Activated CD8-positive, alpha-beta T cell treated with anti-CD3 and anti-CD28 coated beads for 36 hours (primary cell): Measurements from ENCODE around the gene L3MBTL4. TPM values are rescaled to one million over a fixed set of nuclear protein-coding genes. Genes with fewer than 3 reads are reported as not detected.

ENCODE experiments used
- ATAC-seq: fragments of 200-7000 bp; cut with Tn5 transposase; one replicate; pipeline ENCODE4 v1.10.0; 2021; ENCODE audit warnings: mild to moderate bottlenecking, moderate library complexity
- CTCF ChIA-PET: fragments of 350-600 bp; sonication (Branson Sonifier 250); formaldehyde crosslinking; loops from one replicate; lab custom pipeline; 2021; ENCODE audit warnings: antibody characterized with exemption; lab: Charles Lee
- POLR2A ChIA-PET: fragments of 350-600 bp; sonication (Branson Sonifier 250); formaldehyde crosslinking; loops from one replicate; lab custom pipeline; 2021; ENCODE audit warnings: antibody characterized with exemption; lab: Charles Lee
- DNase-seq: peaks from one replicate; pipeline ENCODE4 v3.0.0-alpha.2; 2020
- H3K27ac Mint-ChIP-seq: one replicate; pipeline ENCODE4 v1.8.0; 2021; ENCODE audit warnings: mild to moderate bottlenecking, mixed read lengths
- H3K27me3 Mint-ChIP-seq: one replicate; pipeline ENCODE4 v1.8.0; 2021; ENCODE audit warnings: mixed read lengths
- H3K36me3 Mint-ChIP-seq: one replicate; pipeline ENCODE4 v1.8.0; 2021; ENCODE audit warnings: low read depth, mixed read lengths
- H3K4me1 Mint-ChIP-seq: one replicate; pipeline ENCODE4 v1.8.0; 2021; ENCODE audit warnings: low read depth, mixed read lengths
- H3K4me3 Mint-ChIP-seq: one replicate; pipeline ENCODE4 v1.8.0; 2021; ENCODE audit warnings: mild to moderate bottlenecking, moderate library complexity, mixed read lengths
- H3K9me3 Mint-ChIP-seq: one replicate; pipeline ENCODE4 v1.8.0; 2021; ENCODE audit warnings: mixed read lengths
- CTCF ChIP-seq: fragments of 200-600 bp; IDR thresholded peaks from one replicate; pipeline ENCODE4 v1.8.0; 2022; ENCODE audit warnings: antibody characterized with exemption, mild to moderate bottlenecking
- intact Hi-C: fragments of 100-400 bp; cut with micrococcal nuclease; formaldehyde crosslinking; loops from one replicate; pipeline ENCODE4 v1.10.0; 2022
- total RNA-seq, 2 experiments: library from RNA; stranded (reverse); gene quantifications; one replicate each; pipeline ENCODE4 v1.2.3, GENCODE V29; 2021

Gene L3MBTL4
- total RNA-seq, 2 experiments from 2014 or later, result not detected

- no peak overlapping the region for H3K4me3 Mint-ChIP-seq
- DNase-seq (no peak), ATAC-seq (no peak)
- ChIA-PET CTCF (no interaction called here), POLR2A (no interaction called here)
- no peaks in the 10 kb centered on the region for H3K9me3 Mint-ChIP-seq
- H3K36me3 Mint-ChIP-seq, result no peaks in the 10 kb centered on the region
- no peak for TF ChIP-seq CTCF
- intact Hi-C loops, result no loop called here
- no peak overlapping the region for H3K27ac Mint-ChIP-seq
- H3K4me1 Mint-ChIP-seq, result no peaks in the 10 kb centered on the region
- no peaks in the 10 kb centered on the region for H3K27me3 Mint-ChIP-seq
Measured at GRCh38 chr18:6017171-6017570, 397.5 kb downstream of the L3MBTL4 start.

- DNase-seq (no peak), ATAC-seq (no peak)
- ChIA-PET CTCF (no interaction called here), POLR2A (no interaction called here)
- no peak overlapping the region for H3K27ac Mint-ChIP-seq
- no peak for TF ChIP-seq CTCF
- no peak overlapping the region for H3K4me3 Mint-ChIP-seq
- no peaks in the 10 kb centered on the region for H3K9me3 Mint-ChIP-seq
- H3K36me3 Mint-ChIP-seq, result no peaks in the 10 kb centered on the region
- intact Hi-C loops, result no loop called here
- H3K4me1 Mint-ChIP-seq, result no peaks in the 10 kb centered on the region
- no peaks in the 10 kb centered on the region for H3K27me3 Mint-ChIP-seq
Measured at GRCh38 chr18:6015364-6015763, 399.3 kb downstream of the L3MBTL4 start.

GRCh38 chr18:6013171-6013810 lies 401.4 kb downstream of the L3MBTL4 start:
- H3K36me3 Mint-ChIP-seq, result no peaks in the 10 kb centered on the region
- DNase-seq (no peak), ATAC-seq (no peak)
- H3K4me1 Mint-ChIP-seq, result no peaks in the 10 kb centered on the region
- no peak overlapping the region for H3K27ac Mint-ChIP-seq
- no peak for TF ChIP-seq CTCF
- ChIA-PET POLR2A (interaction anchor here (0.7 kb wide), 1 partner anchor 187 kb away, joined by 4 read pairs; no protein-coding TSS in a partner anchor), CTCF (no interaction called here)
- no peak overlapping the region for H3K4me3 Mint-ChIP-seq
- intact Hi-C loops, result no loop called here
- H3K9me3 Mint-ChIP-seq, result no peaks in the 10 kb centered on the region
- no peaks in the 10 kb centered on the region for H3K27me3 Mint-ChIP-seq

GRCh38 chr18:6010921-6011320 lies 403.8 kb downstream of the L3MBTL4 start:
- DNase-seq (no peak), ATAC-seq (no peak)
- no peak for TF ChIP-seq CTCF
- H3K36me3 Mint-ChIP-seq, result no peaks in the 10 kb centered on the region
- H3K9me3 Mint-ChIP-seq, result no peaks in the 10 kb centered on the region
- no peak overlapping the region for H3K27ac Mint-ChIP-seq
- no peaks in the 10 kb centered on the region for H3K4me1 Mint-ChIP-seq
- peaks cover 2% of the 10 kb centered on the region for H3K27me3 Mint-ChIP-seq
- intact Hi-C loops, result no loop called here
- ChIA-PET POLR2A (no interaction called here), CTCF (no interaction called here)
- no peak overlapping the region for H3K4me3 Mint-ChIP-seq

GRCh38 chr18:6010284-6010683 lies 404.4 kb downstream of the L3MBTL4 start:
- no peak for TF ChIP-seq CTCF
- CTCF ChIA-PET, result no interaction called here
- Mint-ChIP-seq H3K4me3 (no peak overlapping the region), H3K36me3 (no peaks in the 10 kb centered on the region), H3K27me3 (peaks cover 2% of the 10 kb centered on the region), H3K9me3 (no peaks in the 10 kb centered on the region), H3K4me1 (no peaks in the 10 kb centered on the region), H3K27ac (no peak overlapping the region)
- POLR2A ChIA-PET, result no interaction called here
- no peak for DNase-seq
- ATAC-seq, result no peak
- intact Hi-C loops, result no loop called here
